Kidney epithelial cell (primary cell): ENCODE results near the gene MAPK14. TPM values are rescaled to one million over a fixed set of nuclear protein-coding genes. Genes with fewer than 3 reads are reported as not detected.

Experiments used
- DNase-seq: peaks from one replicate; pipeline ENCODE4 v3.0.0-alpha.2; 2010; ENCODE audit warnings: low read depth
- H3K27me3 ChIP-seq: 2 replicates; pipeline ENCODE4 v1.6.0; 2011; ENCODE audit warnings: low read length; ENCODE audit not compliant: control insufficient read depth, insufficient read depth
- H3K36me3 ChIP-seq: 2 replicates; pipeline ENCODE4 v1.5.1; 2011; ENCODE audit warnings: low read length; ENCODE audit not compliant: control insufficient read depth, insufficient read depth
- H3K4me3 ChIP-seq: 2 replicates; pipeline ENCODE4 v1.5.1; 2011; ENCODE audit warnings: low read depth, mild to moderate bottlenecking, control low read depth, low read length
- total RNA-seq: library from RNA; depleted of rRNA; stranded (reverse); fragments of >200 nt; gene quantifications from 2 replicates; pipeline ENCODE4 v1.2.3, GENCODE V29; 2015
- TF ChIP-seq, protein P1 (sequence below): IDR thresholded peaks from 2 replicates; pipeline ENCODE4 v1.5.1; 2011; ENCODE audit warnings: mild to moderate bottlenecking, moderate library complexity, low read length, control low read depth, inconsistent platforms; ENCODE audit not compliant: insufficient read depth, poor library complexity, severe bottlenecking

Gene MAPK14
- total RNA-seq, 1 donor from 2014 or later: 35.9 TPM

- Histone ChIP-seq H3K36me3 (no peaks in the 10 kb centered on the region), H3K4me3 (no peak overlapping the region), H3K27me3 (no peaks in the 10 kb centered on the region)
- no peak for DNase-seq
- TF ChIP-seq, protein P1, sequence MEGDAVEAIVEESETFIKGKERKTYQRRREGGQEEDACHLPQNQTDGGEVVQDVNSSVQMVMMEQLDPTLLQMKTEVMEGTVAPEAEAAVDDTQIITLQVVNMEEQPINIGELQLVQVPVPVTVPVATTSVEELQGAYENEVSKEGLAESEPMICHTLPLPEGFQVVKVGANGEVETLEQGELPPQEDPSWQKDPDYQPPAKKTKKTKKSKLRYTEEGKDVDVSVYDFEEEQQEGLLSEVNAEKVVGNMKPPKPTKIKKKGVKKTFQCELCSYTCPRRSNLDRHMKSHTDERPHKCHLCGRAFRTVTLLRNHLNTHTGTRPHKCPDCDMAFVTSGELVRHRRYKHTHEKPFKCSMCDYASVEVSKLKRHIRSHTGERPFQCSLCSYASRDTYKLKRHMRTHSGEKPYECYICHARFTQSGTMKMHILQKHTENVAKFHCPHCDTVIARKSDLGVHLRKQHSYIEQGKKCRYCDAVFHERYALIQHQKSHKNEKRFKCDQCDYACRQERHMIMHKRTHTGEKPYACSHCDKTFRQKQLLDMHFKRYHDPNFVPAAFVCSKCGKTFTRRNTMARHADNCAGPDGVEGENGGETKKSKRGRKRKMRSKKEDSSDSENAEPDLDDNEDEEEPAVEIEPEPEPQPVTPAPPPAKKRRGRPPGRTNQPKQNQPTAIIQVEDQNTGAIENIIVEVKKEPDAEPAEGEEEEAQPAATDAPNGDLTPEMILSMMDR: no peak
Measured at GRCh38 chr6:36142971-36143838, 115.6 kb downstream of the MAPK14 start.

DNA sequence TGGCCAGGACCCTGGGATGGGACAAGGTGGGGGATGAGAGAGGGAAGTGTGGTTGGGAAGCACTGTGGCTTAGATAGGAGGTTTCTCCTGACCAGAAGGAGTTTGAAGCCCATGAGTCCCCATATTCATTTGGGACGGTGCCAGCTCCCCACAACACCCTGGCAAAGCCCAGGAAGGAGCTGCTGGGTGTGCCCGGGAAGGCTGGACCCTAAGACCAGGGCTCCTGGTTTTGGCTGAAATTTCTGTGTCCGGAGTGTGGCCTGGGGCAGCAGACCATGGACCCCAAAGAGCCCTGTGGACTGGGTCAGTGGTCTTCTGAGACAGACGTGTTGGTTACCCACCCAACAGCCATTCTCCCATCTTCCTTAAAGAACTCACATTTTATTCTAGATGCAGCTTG lies 117.9 kb downstream of the MAPK14 start:
- DNase-seq: no peak
- TF ChIP-seq, protein P1: no peak

DNA sequence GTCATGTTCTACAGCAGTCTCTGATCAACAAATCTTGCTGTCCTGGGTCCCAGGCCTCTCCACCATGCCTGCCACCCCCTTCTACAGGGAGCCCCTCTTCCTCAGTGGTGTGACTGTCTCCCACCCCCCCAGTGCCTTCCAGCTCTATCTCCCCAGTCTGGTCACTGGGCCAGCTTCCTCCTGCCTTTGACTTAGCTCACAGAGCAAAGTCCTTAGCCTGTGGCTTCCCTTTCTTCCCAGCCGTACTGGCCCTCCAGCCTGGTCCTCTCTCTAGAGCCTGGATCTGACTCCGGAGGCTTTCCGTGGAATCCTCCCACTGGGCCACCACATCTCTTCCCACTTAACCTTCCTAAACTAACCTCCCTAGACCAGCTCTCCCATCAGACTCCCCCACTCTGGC lies 119.7 kb downstream of the MAPK14 start:
- H3K4me3 ChIP-seq: no peak overlapping the region
- TF ChIP-seq, protein P1: no peak
- no peaks in the 10 kb centered on the region for H3K27me3 ChIP-seq
- no peak for DNase-seq
- no peaks in the 10 kb centered on the region for H3K36me3 ChIP-seq

More for the DNA sequence above, 117.9 kb downstream of the MAPK14 start:
- H3K4me3 ChIP-seq: no peak overlapping the region
- H3K27me3 ChIP-seq: no peaks in the 10 kb centered on the region
- no peaks in the 10 kb centered on the region for H3K36me3 ChIP-seq

DNA sequence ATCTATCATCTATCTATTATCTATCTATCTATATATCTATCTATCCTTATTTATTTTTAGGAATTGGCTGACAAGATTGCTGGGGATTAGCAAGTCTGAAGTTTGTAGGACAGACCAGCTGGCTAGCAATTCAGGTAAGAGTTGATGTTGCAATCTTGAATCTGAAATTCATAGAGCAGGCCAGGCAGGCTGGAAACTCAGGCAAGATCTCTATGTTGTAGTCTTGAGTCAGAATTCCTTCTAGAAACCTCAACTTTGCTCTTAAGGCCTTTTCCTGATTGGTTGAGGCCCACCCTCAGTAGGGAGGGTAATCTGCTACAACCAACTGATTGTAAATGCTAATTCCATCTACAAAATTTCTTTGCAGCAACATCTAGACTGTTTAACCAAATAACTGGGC lies 121.9 kb downstream of the MAPK14 start:
- no peaks in the 10 kb centered on the region for H3K27me3 ChIP-seq
- no peak overlapping the region for H3K4me3 ChIP-seq
- no peaks in the 10 kb centered on the region for H3K36me3 ChIP-seq
- TF ChIP-seq, protein P1: no peak
- no peak for DNase-seq

GRCh38 chr6:36150283-36150682 lies 122.7 kb downstream of the MAPK14 start:
- Histone ChIP-seq H3K4me3 (no peak overlapping the region), H3K36me3 (no peaks in the 10 kb centered on the region), H3K27me3 (no peaks in the 10 kb centered on the region)
- TF ChIP-seq, protein P1: no peak
- DNase-seq: no peak
